H1 (cell line): Measurements from ENCODE around the gene UBAP2. TPM values are rescaled to one million over a fixed set of nuclear protein-coding genes. Genes with fewer than 3 reads are reported as not detected.

ENCODE experiments used
- CTCF ChIA-PET: fragments of 300-600 bp; sonication (Branson Sonifier 250); formaldehyde crosslinking; loops from one replicate; lab custom pipeline; 2021; ENCODE audit not compliant: partially characterized antibody; lab: Charles Lee
- POLR2A ChIA-PET: fragments of 300-600 bp; sonication (Branson Sonifier 250); formaldehyde crosslinking; loops from one replicate; lab custom pipeline; 2021; ENCODE audit warnings: inconsistent platforms; ENCODE audit not compliant: partially characterized antibody; lab: Charles Lee
- DNase-seq, 2 experiments: peaks; one replicate each; pipeline versions ENCODE4 v3.0.0 to v3.0.0-alpha.2; 2010 to 2022; ENCODE audit warnings: low spot score in 2 of 2, low read depth in 1 of 2, mixed read lengths in 1 of 2
- FAIRE-seq: peaks from 2 replicates; lab custom pipeline; 2011; peaks lifted over from hg19 to GRCh38; lab: Jason Lieb, UNC
- H2AFZ ChIP-seq: 2 replicates; pipeline ENCODE4 v1.8.1; 2012; ENCODE audit warnings: low read length, inconsistent platforms
- H2AK5ac ChIP-seq: 2 replicates; pipeline ENCODE4 v1.6.1; 2013; ENCODE audit warnings: low read depth, low read length
- H2BK120ac ChIP-seq: replicated peaks from 2 replicates; pipeline ENCODE3; 2013; ENCODE audit warnings: low read depth, low read length, inconsistent platforms
- H2BK12ac ChIP-seq: 2 replicates; pipeline ENCODE4 v1.6.1; 2013; ENCODE audit warnings: low read depth, low read length
- H2BK15ac ChIP-seq: 2 replicates; pipeline ENCODE4 v1.6.1; 2013; ENCODE audit warnings: low read length
- H2BK20ac ChIP-seq: 2 replicates; pipeline ENCODE4 v1.6.1; 2013; ENCODE audit warnings: low read length
- H2BK5ac ChIP-seq: 2 replicates; pipeline ENCODE4 v1.6.1; 2013; ENCODE audit warnings: low read depth, low read length
- H3K14ac ChIP-seq: 2 replicates; pipeline ENCODE4 v1.6.1; 2013; ENCODE audit warnings: inconsistent platforms; ENCODE audit not compliant: insufficient read length
- H3K18ac ChIP-seq: 2 replicates; pipeline ENCODE4 v1.6.1; 2013; ENCODE audit warnings: low read length; ENCODE audit errors: extremely low read depth
- H3K23ac ChIP-seq: 2 replicates; pipeline ENCODE4 v1.6.1; 2013; ENCODE audit warnings: inconsistent platforms; ENCODE audit not compliant: insufficient read length
- H3K23me2 ChIP-seq: 2 replicates; pipeline ENCODE4 v1.6.1; 2013; ENCODE audit warnings: low read depth, low read length
- H3K27ac ChIP-seq: 2 replicates; pipeline ENCODE4 v1.6.1; 2011; ENCODE audit warnings: low read depth, low read length, inconsistent platforms
- H3K27me3 ChIP-seq, 4 experiments: replicated peaks in 1 of 4; 1 replicate in 1 of 4; 2 replicates in 3 of 4; pipeline versions ENCODE4 v1.6.1 to v1.8.1; 2011 to 2013; ENCODE audit warnings: low read length in 3 of 4, mild to moderate bottlenecking in 3 of 4, inconsistent platforms in 2 of 4, mixed read lengths in 2 of 4, moderate library complexity in 1 of 4; ENCODE audit not compliant: control insufficient read depth in 3 of 4, insufficient read depth in 3 of 4; ENCODE audit errors: extremely low read depth in 1 of 4
- H3K36me3 ChIP-seq, 4 experiments: 2 replicates each; pipeline versions ENCODE4 v1.6.1 to v1.8.1; 2011 to 2013; ENCODE audit warnings: mild to moderate bottlenecking in 4 of 4, low read length in 3 of 4, moderate library complexity in 2 of 4, control low read depth in 1 of 4, inconsistent platforms in 1 of 4; ENCODE audit not compliant: insufficient read depth in 4 of 4, control insufficient read depth in 2 of 4
- H3K4ac ChIP-seq: replicated peaks from 2 replicates; pipeline ENCODE3; 2013; ENCODE audit warnings: low read length, low read depth, mixed read lengths, inconsistent platforms; ENCODE audit not compliant: insufficient read length
- H3K4me1 ChIP-seq, 4 experiments: replicated peaks in 1 of 4; 1 replicate in 1 of 4; 2 replicates in 3 of 4; pipeline versions ENCODE4 v1.6.1 to v1.8.1; 2011 to 2013; ENCODE audit warnings: low read length in 3 of 4, inconsistent platforms in 2 of 4, mixed read lengths in 1 of 4; ENCODE audit not compliant: insufficient read depth in 4 of 4, control insufficient read depth in 3 of 4
- H3K4me2 ChIP-seq, 2 experiments: 2 replicates each; pipeline versions ENCODE4 v1.6.1 to v1.8.1; 2011 to 2013; ENCODE audit warnings: low read depth in 2 of 2, low read length in 2 of 2, control low read depth in 1 of 2, inconsistent platforms in 1 of 2, mild to moderate bottlenecking in 1 of 2; ENCODE audit not compliant: insufficient read depth in 1 of 2
- H3K4me3 ChIP-seq, 4 experiments: fragments of 200-600, 300-600 bp in 1 of 4; sonication (generic), shearing (Covaris generic), sonication (Bioruptor Twin) in 1 of 4; 2 replicates each; pipeline versions ENCODE4 v1.5.1 to v1.8.1; 2011 to 2016; ENCODE audit warnings: low read length in 4 of 4, low read depth in 3 of 4, control low read depth in 2 of 4, inconsistent platforms in 2 of 4, mild to moderate bottlenecking in 2 of 4, mixed read lengths in 1 of 4, moderate library complexity in 1 of 4; ENCODE audit not compliant: insufficient read depth in 2 of 4; ENCODE audit errors: extremely low read depth in 1 of 4
- H3K56ac ChIP-seq: replicated peaks from 2 replicates; pipeline ENCODE3; 2013; ENCODE audit warnings: low read depth, mild to moderate bottlenecking, mixed read lengths, low read length, inconsistent platforms; ENCODE audit not compliant: insufficient read length
- H3K79me1 ChIP-seq: 2 replicates; pipeline ENCODE4 v1.6.1; 2013; ENCODE audit warnings: low read depth, low read length, control low read depth
- H3K79me2 ChIP-seq, 2 experiments: 2 replicates each; pipeline versions ENCODE4 v1.6.1 to v1.8.1; 2012 to 2013; ENCODE audit warnings: low read length in 2 of 2, mild to moderate bottlenecking in 2 of 2, inconsistent platforms in 1 of 2; ENCODE audit not compliant: insufficient read depth in 2 of 2, control insufficient read depth in 1 of 2
- H3K9ac ChIP-seq, 4 experiments: replicated peaks in 1 of 4; 1 replicate in 1 of 4; 2 replicates in 3 of 4; pipeline versions ENCODE4 v1.6.1 to v1.8.1; 2011 to 2013; ENCODE audit warnings: low read depth in 3 of 4, low read length in 3 of 4, control low read depth in 2 of 4, mild to moderate bottlenecking in 2 of 4, moderate library complexity in 2 of 4, inconsistent platforms in 1 of 4; ENCODE audit errors: extremely low read depth in 1 of 4
- H3K9me3 ChIP-seq, 2 experiments: 2 replicates each; pipeline versions ENCODE4 v1.6.1 to v1.8.1; 2012 to 2013; ENCODE audit warnings: mild to moderate bottlenecking in 2 of 2, moderate library complexity in 2 of 2, control low read depth in 1 of 2, inconsistent platforms in 1 of 2, low read depth in 1 of 2, low read length in 1 of 2, mixed read lengths in 1 of 2; ENCODE audit not compliant: insufficient read depth in 2 of 2
- H4K20me1 ChIP-seq, 2 experiments: replicated peaks in 1 of 2; 2 replicates each; pipeline versions ENCODE3 to v1.8.1; 2011 to 2013; ENCODE audit warnings: inconsistent platforms in 2 of 2, low read length in 2 of 2, mild to moderate bottlenecking in 1 of 2; ENCODE audit not compliant: insufficient read depth in 2 of 2, control insufficient read depth in 1 of 2
- H4K5ac ChIP-seq: 2 replicates; pipeline ENCODE4 v1.6.1; 2013; ENCODE audit warnings: low read length, low read depth, mixed read lengths, inconsistent platforms; ENCODE audit not compliant: insufficient read length
- H4K8ac ChIP-seq: 2 replicates; pipeline ENCODE4 v1.8.0; 2013; ENCODE audit warnings: mild to moderate bottlenecking, moderate library complexity, low read length, inconsistent platforms; ENCODE audit not compliant: insufficient read depth; ENCODE audit errors: extremely low read depth
- H4K91ac ChIP-seq: replicated peaks from 2 replicates; pipeline ENCODE3; 2013; ENCODE audit warnings: low read length, mixed read lengths, inconsistent platforms; ENCODE audit not compliant: insufficient read length
- ATF3 ChIP-seq: IDR thresholded peaks from 2 replicates; pipeline ENCODE4 v1.6.1; 2011; ENCODE audit warnings: low read depth, mild to moderate bottlenecking, low read length; ENCODE audit not compliant: insufficient read depth
- CTBP2 ChIP-seq: IDR thresholded peaks from 2 replicates; pipeline ENCODE4 v1.7.0; 2011; ENCODE audit warnings: borderline replicate concordance, mild to moderate bottlenecking, moderate library complexity, mixed read lengths, low read length; ENCODE audit not compliant: insufficient read depth, insufficient read length
- KDM5A ChIP-seq: fragments of 200-600 bp; IDR thresholded peaks from 2 replicates; pipeline ENCODE4 v1.7.1; 2012; ENCODE audit warnings: mild to moderate bottlenecking, low read length, inconsistent platforms, mixed read lengths
- PHF8 ChIP-seq: fragments of 200-600 bp; sonication (generic); conservative IDR thresholded peaks from 2 replicates; pipeline ENCODE4 v1.7.1; 2012; ENCODE audit warnings: low read depth, mild to moderate bottlenecking, inconsistent platforms, low read length, moderate library complexity
- SIX5 ChIP-seq: IDR thresholded peaks from 2 replicates; pipeline ENCODE4 v1.6.1; 2011; ENCODE audit warnings: mild to moderate bottlenecking, low read depth, low read length
- polyA plus RNA-seq, 7 experiments: library from polyadenylated mRNA; depleted of rRNA in 3 of 7; stranded (reverse) in 5 of 7; unstranded in 2 of 7; fragments of >200 nt in 5 of 7; fragments of 200-250 nt in 2 of 7; gene quantifications; 1 replicate in 5 of 7; 2 replicates in 1 of 7; 4 replicates in 1 of 7; pipeline versions ENCODE4 v1.2.1 to v1.2.3, GENCODE V29; 2011 to 2013; ENCODE audit warnings: missing spikeins in 2 of 7, mixed read lengths in 2 of 7
- total RNA-seq: library from RNA; stranded (reverse); fragmentation: NEBNext Ultra II Directional; extraction: Animal tissue kit (Norgen Biotek cat#: 25700); gene quantifications from 2 replicates; pipeline ENCODE4 v1.2.1, GENCODE V29; 2021
- TF ChIP-seq, protein P1 (sequence below): IDR thresholded peaks from 2 replicates; pipeline ENCODE4 v1.6.1; 2012; ENCODE audit warnings: inconsistent platforms

Gene UBAP2
- total and polyA plus RNA-seq, 2 of the 8 experiments (the other 6 are each of a cell fraction or from before 2014, with no cell fraction given), result 75.0 to 81.4 TPM

DNA sequence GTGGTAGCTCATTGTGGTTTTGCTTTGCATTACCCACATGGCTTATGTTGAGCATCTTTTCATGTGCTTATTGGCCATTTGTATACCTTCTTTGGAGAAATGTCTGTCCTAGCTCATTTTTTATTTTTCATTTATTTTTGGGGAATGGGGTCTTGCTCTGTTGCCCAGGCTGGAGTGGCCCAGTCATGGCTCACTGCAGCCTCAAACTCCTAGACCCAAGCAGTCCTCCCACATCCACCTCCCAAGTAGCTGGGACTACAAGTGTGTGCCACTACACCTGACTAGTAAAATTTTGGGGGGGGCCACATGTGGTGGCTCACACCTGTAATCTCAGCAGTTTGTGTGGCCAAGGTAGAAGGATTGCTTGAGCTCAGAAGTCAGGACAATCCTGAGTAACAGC is 154.4 kb downstream of the UBAP2 start:
- Histone ChIP-seq H3K23me2 (no peaks in the 10 kb centered on the region), H3K14ac (no peak overlapping the region), H3K9ac (no peak overlapping the region), H3K4me3 (no peak overlapping the region), H3K4me2 (no peak overlapping the region), H3K4ac (no peak overlapping the region), H4K8ac (no peak overlapping the region), H4K20me1 (peaks cover 0 to 5% of the 10 kb centered on the region in 2 experiments), H4K91ac (no peak overlapping the region), H2BK15ac (no peak overlapping the region), H4K5ac (no peak overlapping the region), H3K18ac (no peak overlapping the region), H3K79me1 (no peaks in the 10 kb centered on the region), H3K4me1 (no peaks in the 10 kb centered on the region), H3K27me3 (no peaks in the 10 kb centered on the region), H3K36me3 (no peaks in the 10 kb centered on the region; a peak in 1 of 8 replicates), H3K56ac (no peak overlapping the region), H2BK120ac (no peak overlapping the region), H2BK20ac (no peak overlapping the region), H3K79me2 (peaks cover 0 to 39% of the 10 kb centered on the region in 2 experiments; a peak in 2 of 4 replicates), H2BK5ac (no peak overlapping the region), H2BK12ac (no peak overlapping the region), H3K27ac (no peak overlapping the region), H2AFZ (no peak overlapping the region), H2AK5ac (no peak overlapping the region), H3K23ac (no peak overlapping the region), H3K9me3 (no peaks in the 10 kb centered on the region)
- FAIRE-seq (no peak), DNase-seq (no peak)
- ChIA-PET CTCF (interaction anchor here (0.7 to 1.5 kb wide), 2 partner anchors 12 to 14 kb away, joined by 3 to 4 read pairs; no protein-coding TSS in a partner anchor), POLR2A (no interaction called here)
- TF ChIP-seq ATF3, result no peak
- TF ChIP-seq CTBP2, result no peak
- TF ChIP-seq PHF8, result no peak
- TF ChIP-seq, protein P1, sequence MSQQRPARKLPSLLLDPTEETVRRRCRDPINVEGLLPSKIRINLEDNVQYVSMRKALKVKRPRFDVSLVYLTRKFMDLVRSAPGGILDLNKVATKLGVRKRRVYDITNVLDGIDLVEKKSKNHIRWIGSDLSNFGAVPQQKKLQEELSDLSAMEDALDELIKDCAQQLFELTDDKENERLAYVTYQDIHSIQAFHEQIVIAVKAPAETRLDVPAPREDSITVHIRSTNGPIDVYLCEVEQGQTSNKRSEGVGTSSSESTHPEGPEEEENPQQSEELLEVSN, result no peak
- no peak for TF ChIP-seq SIX5
- TF ChIP-seq KDM5A, result no peak
